ENCODE measurements around the gene AURKAIP1.
"Not testable (repeated sequence)": the region's sequence is repeated elsewhere in the genome, so short reads cannot be mapped to it uniquely, and the experiment has no call there.

Gene AURKAIP1

GRCh38 chr1:1385339-1385738 lies 10.3 kb upstream of the AURKAIP1 start:
- DNase-seq = not testable (repeated sequence)

GRCh38 chr1:1381294-1381693 lies 6.3 kb upstream of the AURKAIP1 start:
- no peak for DNase-seq

GRCh38 chr1:1380860-1381259 lies 5.9 kb upstream of the AURKAIP1 start:
- DNase-seq = no peak

DNA sequence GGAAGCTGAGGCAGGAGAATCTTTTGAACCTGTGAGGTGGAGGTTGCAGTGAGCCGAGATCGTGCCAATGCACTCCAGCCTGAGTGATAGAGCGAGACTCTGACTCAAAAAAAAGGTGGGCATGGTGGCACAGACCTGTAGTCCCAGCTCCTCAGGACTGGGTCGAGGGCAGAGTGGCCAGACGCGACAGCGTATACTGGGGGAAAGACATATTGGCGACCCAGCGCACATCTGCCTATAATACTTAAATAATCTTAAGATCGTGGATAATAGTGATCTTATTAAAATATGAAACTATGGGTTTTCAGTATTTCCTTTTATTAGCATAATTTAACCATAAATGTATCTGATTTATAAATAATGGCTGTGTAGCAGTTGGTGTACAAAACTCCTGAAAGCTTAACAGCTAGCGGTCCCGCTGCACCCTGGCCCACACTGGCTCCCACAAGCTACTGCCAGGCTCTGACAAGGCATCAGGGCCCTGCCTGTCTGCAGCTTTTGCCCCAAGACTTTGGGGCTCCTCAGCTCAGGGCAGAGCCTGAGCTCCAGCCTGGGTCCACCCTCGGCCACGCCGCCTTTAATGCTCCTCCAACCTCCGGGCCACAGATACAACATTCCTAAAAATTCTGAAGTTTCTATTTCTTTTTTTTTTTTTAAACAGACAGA lies 2.7 kb upstream of the AURKAIP1 start:
- no peak for DNase-seq

GRCh38 chr1:1376551-1377226 lies 1.7 kb upstream of the AURKAIP1 start:
- no peak for DNase-seq

DNA sequence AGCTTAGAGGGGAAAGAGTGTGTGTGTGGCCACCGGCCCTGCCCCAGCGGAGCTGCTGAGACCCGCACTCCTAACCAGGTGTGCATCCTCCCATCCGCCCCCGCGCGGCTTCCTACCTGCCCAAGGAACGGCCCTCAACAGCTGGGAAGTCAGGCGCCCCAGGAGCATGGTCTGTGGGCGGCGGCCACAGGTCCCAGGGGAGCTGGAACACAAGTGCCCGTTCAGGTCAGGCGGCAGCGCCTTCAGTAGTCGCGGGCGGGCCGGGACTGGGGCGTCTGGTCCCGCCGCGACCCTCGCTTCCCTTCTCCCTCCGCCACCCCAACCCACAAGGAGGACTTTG lies 448 bp downstream of the AURKAIP1 start:
- no peak for DNase-seq

DNA sequence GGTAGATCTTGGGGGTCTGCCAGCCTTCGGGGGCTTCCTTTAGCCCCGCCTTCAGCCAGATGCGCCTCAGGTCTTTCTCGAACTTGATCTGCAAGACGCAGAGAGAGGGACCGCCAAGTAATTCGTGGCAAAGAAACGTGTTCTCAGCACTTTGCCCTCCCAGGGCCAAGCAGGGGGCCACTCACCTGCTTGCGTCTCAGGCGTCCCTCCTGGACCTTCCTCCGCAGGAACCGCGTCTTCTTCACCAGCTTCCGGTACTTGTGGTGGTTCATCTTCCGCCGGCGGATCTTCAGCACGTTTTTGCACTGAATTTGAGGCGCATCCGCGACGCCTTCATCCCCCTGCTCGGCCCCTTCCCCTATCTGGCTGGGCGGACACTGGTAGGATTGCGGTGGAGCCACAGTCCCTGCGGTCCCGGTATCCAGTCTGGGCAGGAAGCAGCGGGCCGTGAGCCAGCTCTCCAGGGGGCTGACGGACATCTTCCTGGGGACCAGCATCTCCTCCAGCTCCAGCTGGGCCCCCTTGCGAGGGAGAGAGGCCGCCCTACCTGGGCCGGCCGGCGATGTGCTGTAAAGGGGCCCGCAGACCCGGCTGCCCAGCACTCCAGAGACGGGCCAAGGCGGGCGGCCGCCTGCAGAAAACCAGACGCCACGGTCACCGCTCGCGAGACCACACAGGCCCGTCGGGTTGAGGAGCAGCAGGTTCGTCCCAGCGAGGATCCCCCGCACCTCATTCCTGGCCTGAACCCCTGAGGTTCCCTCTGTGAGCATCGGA lies 1.0 kb downstream of the AURKAIP1 start:
- DNase-seq = no peak

GRCh38 chr1:1373051-1373814 lies 1.8 kb downstream of the AURKAIP1 start:
- DNase-seq = no peak

GRCh38 chr1:1371746-1372711 lies 3.0 kb downstream of the AURKAIP1 start:
- DNase-seq = peak; percentile 64

GRCh38 chr1:1371364-1371745 lies 3.7 kb downstream of the AURKAIP1 start:
- peak; percentile 96 for DNase-seq

GRCh38 chr1:1370771-1371300 lies 4.2 kb downstream of the AURKAIP1 start:
- no peak for DNase-seq

DNA sequence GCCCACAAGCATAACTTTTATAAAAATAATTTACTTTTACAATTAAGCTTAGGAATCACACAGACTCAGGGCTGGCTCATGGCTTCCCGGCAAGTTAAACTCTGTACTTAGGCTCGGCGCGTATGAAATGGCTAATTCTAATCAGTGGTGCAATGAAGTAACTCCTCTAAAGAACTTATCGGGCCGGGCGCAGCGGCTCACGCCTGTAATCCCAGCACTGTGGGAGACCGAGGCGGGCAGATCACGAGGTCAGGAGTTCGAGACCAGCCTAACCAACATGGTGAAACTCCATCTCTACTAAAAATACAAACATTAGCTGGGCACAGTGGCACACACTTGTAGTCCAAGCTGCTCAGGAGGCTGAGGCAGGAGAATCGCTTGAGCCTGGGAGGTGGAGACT lies 4.9 kb downstream of the AURKAIP1 start:
- DNase-seq = not testable (repeated sequence)

GRCh38 chr1:1367315-1367714 lies 7.7 kb downstream of the AURKAIP1 start:
- DNase-seq = no peak

GRCh38 chr1:1366699-1367066 lies 8.3 kb downstream of the AURKAIP1 start:
- no peak for DNase-seq

- no peak for DNase-seq
Observed at GRCh38 chr1:1365875-1366698, 8.9 kb downstream of the AURKAIP1 start.

GRCh38 chr1:1364266-1364665 lies 10.7 kb downstream of the AURKAIP1 start:
- DNase-seq = no peak

DNA sequence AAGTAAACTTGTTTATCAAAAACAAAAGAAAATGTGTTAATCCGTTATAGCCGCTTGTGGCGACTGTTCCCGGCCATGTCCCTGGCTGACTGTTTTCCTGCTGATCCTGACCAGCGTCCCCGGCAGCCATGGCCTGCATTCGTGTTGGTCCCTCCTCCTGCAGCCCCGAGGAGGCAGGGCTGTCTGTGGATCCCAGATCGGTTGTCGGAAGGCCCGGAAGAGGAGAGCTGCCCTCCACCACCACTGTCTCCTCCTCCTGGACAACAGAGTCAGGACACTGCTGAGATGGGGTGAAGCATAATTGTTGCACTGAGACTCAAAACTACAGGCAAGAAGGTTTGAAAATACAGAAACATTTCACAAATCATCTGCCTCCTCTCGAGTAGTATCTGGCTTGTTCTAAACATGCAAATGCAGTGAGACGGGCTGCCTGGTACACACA lies 13.0 kb downstream of the AURKAIP1 start:
- DNase-seq = no peak

GRCh38 chr1:1361233-1361981 lies 13.6 kb downstream of the AURKAIP1 start:
- DNase-seq = no peak

DNA sequence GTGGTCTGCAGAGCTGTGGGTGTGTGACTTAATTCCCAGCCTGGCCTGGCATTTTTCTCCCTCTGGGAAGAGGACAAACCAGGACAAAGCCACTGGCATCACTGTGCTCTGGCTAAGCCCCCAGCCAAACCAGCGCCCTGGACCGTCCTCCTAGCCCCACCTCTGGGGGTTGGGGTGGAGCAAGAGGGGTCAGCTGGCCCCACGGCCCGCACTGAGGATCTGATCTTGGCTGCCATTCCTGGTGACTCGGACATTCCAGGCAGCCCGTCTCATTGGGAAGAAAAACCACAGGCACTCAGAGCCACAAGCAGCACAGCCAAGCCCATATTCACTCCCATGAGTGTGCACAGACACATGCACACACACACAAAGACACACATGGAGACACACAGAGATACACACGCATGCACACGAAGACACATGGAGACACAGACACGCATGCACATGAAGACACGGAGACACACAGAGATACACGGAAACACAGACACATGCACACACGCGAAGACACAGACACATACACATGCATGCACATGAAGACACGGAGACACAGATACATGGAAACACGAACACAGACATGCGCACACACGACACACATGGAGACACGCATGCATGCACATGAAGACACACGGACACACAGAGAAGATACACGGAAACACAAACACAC lies 14.4 kb downstream of the AURKAIP1 start:
- DNase-seq = no peak
